ENCODE measurements around the gene EPRS1. TPM values are rescaled to one million over a fixed set of nuclear protein-coding genes. Genes with fewer than 3 reads are reported as not detected.

The EPRS1 gene
- total RNA-seq (2012; rRNA removed) (159 and 206 TPM in 2 replicates), polyA plus RNA-seq (2012; rRNA removed) (48.0 and 48.9 TPM in 2 replicates), Bru-seq, nascent RNA (percentile 89 among the genes with signal in this experiment), BruChase-seq, experiment 1, labeled RNA remaining after a 6-hour chase (percentile 89 among the genes with signal in this experiment), BruChase-seq, experiment 2, labeled RNA remaining after a 2-hour chase (percentile 79 among the genes with signal in this experiment)
- polyA plus RNA-seq (2012; cell fraction: cytosol; rRNA removed), result 7.8 and 10.9 TPM in 2 replicates
- polyA plus RNA-seq (2012; cell fraction: nucleus; rRNA removed; ENCODE audit: low replicate concordance), result 5.6 and 46.3 TPM in 2 replicates
- long read RNA-seq, full-length matches to known transcripts, result 6 of 309 reads
- long read RNA-seq, partial matches to known transcripts, result 275 of 309 reads
- long read RNA-seq, other reads (novel, unspliced or antisense), result 28 of 309 reads

DNA sequence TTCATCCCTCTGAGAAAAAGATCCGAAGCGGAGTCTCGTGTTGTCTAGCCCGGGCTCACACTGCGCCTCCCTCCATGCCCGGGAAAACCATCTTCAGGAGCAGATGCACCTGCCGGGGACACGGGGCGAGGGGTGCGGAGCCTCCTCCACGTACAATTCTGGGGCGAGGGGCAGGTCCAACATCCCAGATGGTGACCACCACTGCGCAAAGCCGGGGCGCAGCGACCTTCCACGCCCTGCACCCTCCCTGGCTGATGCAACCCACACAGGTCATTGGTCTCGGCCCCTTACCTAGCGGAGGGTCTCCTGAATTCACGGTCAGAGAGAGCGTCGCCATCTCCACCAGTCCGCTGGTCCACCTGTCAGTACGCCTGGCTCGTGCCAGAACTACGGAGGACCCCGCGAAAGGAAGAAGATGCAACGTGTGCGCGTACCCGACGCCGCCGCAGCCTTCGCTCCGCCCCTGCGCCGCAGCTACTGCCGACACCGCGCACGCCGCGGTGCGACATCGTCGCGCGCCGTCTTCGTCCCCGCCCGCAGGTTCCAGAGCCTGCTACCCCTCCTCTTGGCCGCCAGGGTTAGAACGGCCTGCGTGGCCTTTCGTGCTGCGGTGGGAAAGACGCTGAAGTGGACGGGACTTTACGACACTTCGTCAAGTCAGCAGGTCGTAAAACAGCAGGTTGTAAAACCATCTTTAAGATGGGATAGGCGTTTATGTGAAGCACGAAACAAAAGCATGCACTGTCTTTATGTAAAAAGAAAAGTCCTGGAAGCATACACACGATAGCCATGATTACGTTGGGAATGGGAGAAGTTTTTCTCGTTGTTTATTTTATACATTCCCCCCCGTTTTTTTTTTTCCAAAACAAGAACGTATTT lies at the start of gene EPRS1:
TSS of gene EPRS1 (minus strand) at position 454 of the 879 bp plus-strand sequence. CDS start at position 337, 117 bp downstream.
- dilution Hi-C loops (cut with HindIII; ENCODE audit: low sequenced_read_pairs, unreplicated experiment) (no loop called here), intact Hi-C loops (cut with micrococcal nuclease) (loop anchor here (2.0 kb wide), 1 partner anchor 23 kb away; no protein-coding TSS in a partner anchor), in situ Hi-C loops (cut with MboI; ENCODE audit: low sequenced_read_pairs) (no loop called here)
- Histone ChIP-seq H2AK5ac (ENCODE audit: low read depth, low read length) (peak within 1 kb of the TSS; percentile 69; the same call in 1 of the 2 replicates), H2BK20ac (ENCODE audit: low read depth, low read length) (no peak within 1 kb of the TSS), H3K56ac (ENCODE audit: extremely low read depth, insufficient read depth, low read length) (peak within 1 kb of the TSS; percentile 88), H3K23ac (ENCODE audit: low read depth, low read length) (peak within 1 kb of the TSS; percentile 95), H4K5ac (ENCODE audit: low read depth, low read length) (peak within 1 kb of the TSS; percentile 85), H4K91ac (ENCODE audit: insufficient read depth, low read depth, low read length) (peak within 1 kb of the TSS; percentile 95), H3K4me2 (ENCODE audit: low read depth, low read length) (peak within 1 kb of the TSS; percentile 95), H3K27ac (ENCODE audit: insufficient read depth, low read length) (peak within 1 kb of the TSS; percentile 91), H4K8ac (ENCODE audit: low read depth in 2 of 2, low read length in 2 of 2) (peak within 1 kb of the TSS; percentile 64 to 94), H2AK9ac (replicated peaks; ENCODE audit: low read depth, low read length, poor library complexity) (peak within 1 kb of the TSS; percentile 95), H2BK120ac (ENCODE audit: low read depth, low read length) (peak within 1 kb of the TSS; percentile 82), H3K9me1 (ENCODE audit: insufficient read depth, low read length) (peaks cover 2% of the 10 kb centered on the region; the same call in 1 of the 2 replicates), H3K4me3 (ENCODE audit: insufficient read depth, low read depth, low read length) (peak within 1 kb of the TSS; percentile 85), H3K9ac (ENCODE audit: low read depth, low read length) (peak within 1 kb of the TSS; percentile 92), H3K14ac (replicated peaks; ENCODE audit: low read depth, low read length) (peak within 1 kb of the TSS; percentile 96), H3K36me3 (ENCODE audit: control insufficient read depth, insufficient read depth, low read length) (no peaks in the 10 kb centered on the region), H3K27me3 (ENCODE audit: control insufficient read depth, insufficient read depth, low read length) (no peaks in the 10 kb centered on the region), H2AFZ (replicated peaks; ENCODE audit: low read length, poor library complexity) (peak within 1 kb of the TSS; percentile 97), H4K20me1 (ENCODE audit: insufficient read depth, low read length) (peaks cover 7% of the 10 kb centered on the region; the same call in 1 of the 2 replicates), H3K4ac (ENCODE audit: low read depth, low read length) (peak within 1 kb of the TSS; percentile 98), H3K9me3 (ENCODE audit: control insufficient read depth, insufficient read depth, low read length) (no peaks in the 10 kb centered on the region), H2BK5ac (ENCODE audit: low read depth, low read length, poor library complexity, severe bottlenecking) (peak within 1 kb of the TSS; percentile 82), H3K4me1 (ENCODE audit: control insufficient read depth, insufficient read depth, low read length) (0 out of 2 replicates have a peak, but pooled peaks cover 3% of the 10 kb centered on the region), H2BK15ac (ENCODE audit: low read depth, low read length) (no peak within 1 kb of the TSS), H3K79me1 (ENCODE audit: low read depth in 1 of 2, low read length in 2 of 2) (peaks cover 5 to 24% of the 10 kb centered on the region in 2 experiments; a peak in 2 of 4 replicates), H3K18ac (ENCODE audit: low read depth, low read length) (peak within 1 kb of the TSS; percentile 51)
- WGBS, 2 experiments (ENCODE audit: extremely low coverage in 2 of 2, insufficient read length in 1 of 2), result 1% methylated on average over 19 of the region's 71 CpGs; no CpG with 5 or more reads in 1 of the 2 experiments
- peak; percentile 99 for DNase-seq
- ATAC-seq (ENCODE audit: low read depth), result peak; percentile 100
- no TSS peak for BruUV-seq (replicated peaks)
- ChIA-PET CTCF (interaction anchor here (0.6 kb wide), 2 partner anchors 66 to 90 kb away, joined by 3 read pairs; no protein-coding TSS in a partner anchor), POLR2A (ENCODE audit: unreplicated experiment) (no interaction called here)
- TF ChIP-seq RAD21 (IDR thresholded peaks at IDR 0.05; ENCODE audit: low read length) (peak; percentile 26; the same call in 1 of the 2 replicates), SMC3 (IDR thresholded peaks at IDR 0.05; ENCODE audit: low read depth, low read length) (no peak), FOS (IDR thresholded peaks at IDR 0.05; ENCODE audit: low read depth, low read length) (no peak), MAZ (IDR thresholded peaks at IDR 0.05; ENCODE audit: borderline replicate concordance, low read depth, low read length) (peak; percentile 75; the same call in 1 of the 2 replicates), USF2 (IDR thresholded peaks at IDR 0.05; ENCODE audit: low read depth, low read length) (peak; percentile 30; the same call in 1 of the 2 replicates), CEBPB (IDR thresholded peaks at IDR 0.05; ENCODE audit: low read depth, low read length) (peak; percentile 62), CHD1 (IDR thresholded peaks at IDR 0.05; ENCODE audit: low read depth, low read length) (0 out of 2 replicates have a peak, but pooled peaks have one; percentile 50), POLR2A (IDR thresholded peaks at IDR 0.05; ENCODE audit: low read depth, low read length) (peak; percentile 57), BHLHE40 (IDR thresholded peaks at IDR 0.05; ENCODE audit: low read depth, low read length) (peak; percentile 65; the same call in 1 of the 2 replicates), MAFK (IDR thresholded peaks at IDR 0.05; ENCODE audit: low read depth, low read length) (peak; percentile 81), RFX5 (IDR thresholded peaks at IDR 0.05; ENCODE audit: low read depth, low read length) (no peak), MXI1 (IDR thresholded peaks at IDR 0.05; ENCODE audit: borderline replicate concordance, low read depth, low read length) (peak; percentile 65; the same call in 1 of the 2 replicates), RCOR1 (IDR thresholded peaks at IDR 0.05; ENCODE audit: insufficient replicate concordance, low read length) (peak; percentile 12), NFE2L2 (IDR thresholded peaks at IDR 0.05; ENCODE audit: low read depth, low read length) (no peak)
